MG63 (cell line): Measurements from ENCODE around the gene LGMN. TPM values are rescaled to one million over a fixed set of nuclear protein-coding genes. Genes with fewer than 3 reads are reported as not detected.
A peak's percentile ranks its signal among the peaks of the same experiment; 100 is the strongest.
"Not testable (repeated sequence)": the region's sequence is repeated elsewhere in the genome, so short reads cannot be mapped to it uniquely, and the experiment has no call there.

Source experiments
- DNase-seq: peaks from one replicate; pipeline ENCODE4 v3.0.0-alpha.2; 2020
- H3K27me3 ChIP-seq: fragments of 250-450 bp; sonication (Bioruptor Pico); 2 replicates; pipeline ENCODE4 v1.5.1; 2020; ENCODE audit warnings: mild to moderate bottlenecking, moderate library complexity
- H3K36me3 ChIP-seq: fragments of 250-450 bp; sonication (Bioruptor Pico); 2 replicates; pipeline ENCODE4 v1.5.1; 2020; ENCODE audit warnings: mild to moderate bottlenecking, moderate library complexity
- H3K4me3 ChIP-seq: fragments of 250-450 bp; sonication (Bioruptor Pico); 2 replicates; pipeline ENCODE4 v1.5.1; 2020; ENCODE audit warnings: mild to moderate bottlenecking, moderate library complexity
- H3K9me3 ChIP-seq: fragments of 250-450 bp; sonication (Bioruptor Pico); 2 replicates; pipeline ENCODE4 v1.5.1; 2020; ENCODE audit warnings: mild to moderate bottlenecking, moderate library complexity
- total RNA-seq: library from RNA; depleted of rRNA; stranded (reverse); fragments of >200 nt; shearing (Covaris generic); gene quantifications from 2 replicates; pipeline ENCODE4 v1.2.3, GENCODE V29; 2014; ENCODE audit warnings: low replicate concordance; rRNA removed

The LGMN gene
- 31.4 and 41.9 TPM in 2 replicates for total RNA-seq

DNA sequence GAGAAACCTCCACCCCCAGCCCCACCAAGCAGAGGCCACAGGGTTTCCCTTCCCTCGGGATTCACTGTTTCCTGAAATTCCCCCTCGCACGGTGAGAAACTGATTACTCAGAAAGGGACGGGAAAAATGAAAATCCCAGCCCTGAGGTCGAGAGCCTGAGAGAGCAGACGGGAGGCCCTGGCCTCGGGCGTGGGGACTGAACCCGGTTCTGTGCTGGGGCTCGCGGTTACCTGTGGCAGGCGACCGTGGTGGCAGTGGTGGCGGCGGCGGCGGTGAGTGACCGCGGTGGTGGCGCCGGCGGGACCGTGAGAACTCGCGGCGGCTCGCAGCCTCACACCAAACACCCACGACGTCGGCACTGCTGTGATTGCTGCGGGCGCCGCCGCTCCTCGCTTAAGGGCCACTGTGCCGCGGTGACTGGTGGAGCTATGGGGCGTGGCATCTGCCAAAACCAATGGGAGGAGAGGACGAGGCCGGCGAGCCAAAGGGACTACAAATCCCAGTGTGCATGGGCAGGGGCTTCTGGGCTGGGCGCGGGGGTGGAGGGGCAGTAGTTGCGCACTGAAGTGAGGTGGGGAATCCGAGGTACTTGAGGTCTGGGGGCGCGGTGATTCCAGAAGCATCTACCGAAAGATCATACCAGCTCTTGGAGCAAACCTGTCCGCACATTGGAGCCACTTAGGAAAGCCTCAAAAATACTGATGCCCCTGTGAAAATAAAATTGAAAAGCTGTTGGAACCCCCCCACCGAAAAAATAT lies at the start of gene LGMN:
Gene LGMN, minus strand, starts transcription at position 369 of the 758 bp plus-strand sequence. CDS start 15,841 bp downstream, outside the sequence.
- Histone ChIP-seq H3K27me3 (no peaks in the 10 kb centered on the region), H3K36me3 (no peaks in the 10 kb centered on the region), H3K9me3 (no peaks in the 10 kb centered on the region), H3K4me3 (peak within 1 kb of the TSS; percentile 79)
- DNase-seq = peak; percentile 90

DNA sequence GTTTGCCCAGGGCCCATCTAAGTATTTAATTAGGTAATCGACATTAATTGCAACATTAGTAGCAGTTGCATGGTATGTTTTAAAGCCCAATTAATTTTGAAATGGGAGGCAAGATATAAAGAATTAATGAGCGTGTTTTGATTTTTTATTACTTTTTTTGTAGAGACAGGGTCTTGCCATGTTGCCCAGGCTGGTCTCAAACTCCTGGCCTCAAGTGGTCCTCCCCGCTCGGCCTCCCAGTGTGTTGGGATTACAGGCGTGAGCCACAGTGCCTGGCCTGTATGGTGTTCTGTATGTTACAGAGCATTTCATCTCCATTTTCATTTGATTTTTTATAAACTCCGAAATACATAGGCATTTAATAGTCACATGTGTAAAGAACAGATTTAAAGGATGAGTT lies 46.5 kb upstream of the LGMN start:
- no peak for DNase-seq
- peak overlapping the region; percentile 87 for H3K4me3 ChIP-seq
- H3K9me3 ChIP-seq = no peaks in the 10 kb centered on the region
- peaks cover 14% of the 10 kb centered on the region for H3K36me3 ChIP-seq
- H3K27me3 ChIP-seq = no peaks in the 10 kb centered on the region

DNA sequence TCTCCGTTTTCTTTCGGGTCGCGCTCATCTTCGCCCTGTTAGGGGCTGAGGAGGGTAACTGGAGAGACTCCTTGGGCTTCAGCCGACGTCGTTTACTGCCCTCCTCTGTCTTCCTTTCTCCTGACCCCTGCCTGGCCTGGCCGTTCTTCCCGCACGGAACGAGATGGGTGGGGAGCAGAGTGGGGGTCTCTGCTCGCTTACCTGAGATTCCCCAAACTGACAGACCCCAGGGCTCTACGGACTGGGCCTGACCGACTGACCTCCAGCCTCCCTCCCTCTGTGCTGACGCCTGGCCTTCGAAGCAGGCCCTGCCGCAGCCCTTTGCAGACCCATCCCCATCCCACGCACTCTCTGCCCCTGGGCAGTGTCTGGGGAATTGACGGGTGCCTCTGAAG lies 46.1 kb upstream of the LGMN start:
- Histone ChIP-seq H3K9me3 (0 out of 2 replicates have a peak, but pooled peaks cover 1% of the 10 kb centered on the region), H3K27me3 (no peaks in the 10 kb centered on the region), H3K4me3 (peak overlapping the region; percentile 87), H3K36me3 (peaks cover 11% of the 10 kb centered on the region)
- peak; percentile 18 for DNase-seq

DNA sequence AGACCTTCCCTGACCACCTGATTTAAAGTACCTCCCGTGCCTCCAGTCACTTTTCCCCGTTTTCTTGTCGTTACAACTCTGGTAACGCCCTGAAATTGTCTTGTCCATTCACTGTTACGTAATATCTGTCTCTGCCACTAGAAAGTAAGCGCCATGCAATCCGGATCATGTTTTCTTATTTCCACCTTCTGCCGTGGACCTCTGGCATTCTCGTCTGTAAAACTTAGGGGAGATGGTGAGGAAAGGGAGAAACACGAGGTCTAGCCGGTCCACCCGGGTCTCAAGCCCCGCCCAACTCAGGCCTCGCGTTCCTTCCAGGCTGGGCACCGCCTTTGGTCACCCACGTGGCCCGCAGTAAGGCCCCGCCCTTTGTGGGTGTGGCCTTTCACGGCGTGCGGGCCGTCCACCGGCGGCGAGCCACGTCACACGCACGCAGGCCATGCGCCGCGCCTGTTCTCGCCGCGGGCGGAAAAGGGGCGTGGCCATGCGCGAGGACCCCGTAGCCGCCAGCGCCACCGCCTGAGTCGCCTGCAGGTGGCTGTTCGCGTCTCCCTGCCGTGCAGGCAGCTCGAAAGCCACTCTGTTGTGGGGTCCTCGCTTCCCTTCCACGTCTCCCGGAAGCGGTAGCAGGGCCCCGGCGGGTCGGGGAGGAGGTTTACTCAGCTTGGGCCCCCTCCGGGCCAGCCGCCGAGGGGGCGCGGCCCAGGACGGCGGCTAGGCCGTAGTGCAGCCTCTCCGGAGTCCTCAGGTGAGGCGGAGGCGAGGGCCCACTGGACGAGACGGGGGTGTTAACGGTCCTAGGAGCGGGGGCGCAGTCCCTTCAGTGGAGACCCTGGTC lies 45.5 kb upstream of the LGMN start, which contains the start of gene GOLGA5:
Gene GOLGA5, plus strand, starts transcription at position 597 of the 838 bp plus-strand sequence. CDS start 3,133 bp downstream, outside the sequence.
- peaks cover 11% of the 10 kb centered on the region for H3K36me3 ChIP-seq
- H3K4me3 ChIP-seq = peak within 1 kb of the TSS; percentile 87
- DNase-seq = peak; percentile 93
- no peaks in the 10 kb centered on the region for H3K27me3 ChIP-seq
- peaks cover 4% of the 10 kb centered on the region; the same call in 1 of the 2 replicates for H3K9me3 ChIP-seq

DNA sequence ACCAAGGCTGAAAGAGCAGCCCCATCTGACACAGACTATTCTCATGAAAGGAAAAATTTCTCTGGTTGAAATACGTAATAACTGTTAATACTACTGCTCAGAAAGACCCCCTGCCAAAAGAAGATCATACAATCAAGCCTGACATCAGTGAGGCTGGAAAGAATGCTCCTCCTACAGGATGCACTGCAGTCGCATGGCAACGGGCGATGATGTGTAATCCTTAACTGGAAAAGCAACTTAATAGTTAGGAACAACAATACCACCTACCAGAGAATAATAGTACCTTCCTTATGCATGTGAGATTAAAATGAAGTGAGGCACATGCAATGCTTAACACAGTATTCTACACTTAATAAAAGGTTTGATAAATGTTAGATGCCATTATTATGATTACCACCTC lies 44.5 kb upstream of the LGMN start:
- peaks cover 5% of the 10 kb centered on the region for H3K36me3 ChIP-seq
- DNase-seq = no peak

DNA sequence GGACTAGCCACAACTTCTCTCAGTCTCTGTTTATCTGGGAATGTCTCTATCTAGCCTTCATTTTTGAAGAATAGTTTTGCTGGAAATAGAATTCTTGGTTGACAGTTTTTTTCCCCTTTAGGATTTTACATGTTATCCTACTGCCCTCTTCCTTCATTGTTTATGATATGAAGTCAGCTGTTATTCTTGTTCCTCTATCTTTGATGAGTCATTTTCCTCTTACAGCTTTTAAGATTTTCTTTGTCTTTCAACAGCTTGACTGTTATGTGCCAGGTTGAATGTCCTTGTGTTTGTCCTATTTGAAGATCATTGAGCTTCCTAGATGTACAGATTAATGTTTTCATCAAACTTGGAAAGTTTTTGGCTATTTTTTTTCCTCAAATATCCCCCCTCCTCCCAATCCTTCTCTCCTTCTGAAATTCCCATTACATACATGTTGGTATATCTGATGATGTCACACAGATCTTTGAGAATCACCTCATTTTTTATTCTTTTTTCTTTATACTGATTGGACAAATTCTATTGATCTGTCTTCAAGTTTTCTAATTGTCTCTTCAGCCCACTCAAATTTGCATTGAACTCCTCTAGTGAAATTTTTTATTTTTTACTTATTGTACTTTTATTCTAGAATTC lies 41.1 kb upstream of the LGMN start:
- DNase-seq = no peak
- Histone ChIP-seq H3K36me3 (no peaks in the 10 kb centered on the region), H3K27me3 (no peaks in the 10 kb centered on the region), H3K9me3 (peaks cover 6% of the 10 kb centered on the region; the same call in 1 of the 2 replicates), H3K4me3 (no peak overlapping the region)

More for the DNA sequence above, 44.5 kb upstream of the LGMN start:
- Histone ChIP-seq H3K27me3 (no peaks in the 10 kb centered on the region), H3K9me3 (peaks cover 6% of the 10 kb centered on the region; the same call in 1 of the 2 replicates), H3K4me3 (no peak overlapping the region)

DNA sequence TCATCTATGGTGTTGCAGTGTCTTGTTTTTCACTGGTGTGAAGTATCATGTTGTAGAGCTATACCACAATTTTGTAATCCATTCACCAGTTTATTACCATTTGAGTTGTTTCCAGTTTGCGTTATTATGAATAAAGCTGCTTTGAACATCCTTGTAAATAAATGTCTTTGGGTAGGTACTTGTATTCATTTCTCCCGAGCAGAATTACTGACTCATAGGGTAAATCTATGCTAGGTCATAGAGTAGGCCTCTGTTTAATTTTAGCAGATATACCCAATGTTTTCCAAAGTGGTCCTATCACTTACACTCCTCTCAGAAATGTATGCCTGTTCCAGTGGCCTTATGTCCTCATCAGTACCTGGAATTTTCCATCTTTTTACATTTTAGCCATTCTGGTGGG lies 39.1 kb upstream of the LGMN start:
- Histone ChIP-seq H3K4me3 (no peak overlapping the region), H3K36me3 (no peaks in the 10 kb centered on the region), H3K27me3 (no peaks in the 10 kb centered on the region), H3K9me3 (peaks cover 6% of the 10 kb centered on the region; the same call in 1 of the 2 replicates)
- DNase-seq = no peak

DNA sequence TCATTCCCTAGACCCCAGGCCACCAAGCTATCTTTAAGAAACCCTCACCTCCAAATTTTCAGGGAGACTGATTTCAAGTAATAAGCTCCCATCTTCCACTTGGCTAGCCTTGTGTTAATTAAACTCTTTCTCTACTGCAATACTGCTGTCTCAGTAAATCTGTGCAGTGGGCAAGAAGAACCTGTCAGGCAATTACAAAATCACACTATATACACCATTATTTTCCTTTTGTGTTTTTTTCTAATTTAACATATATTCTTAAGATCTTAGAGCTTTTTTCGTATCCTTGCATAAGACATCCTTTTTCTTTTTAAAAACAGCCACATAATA lies 38.0 kb upstream of the LGMN start:
- H3K4me3 ChIP-seq = no peak overlapping the region
- H3K27me3 ChIP-seq = no peaks in the 10 kb centered on the region
- H3K9me3 ChIP-seq = peaks cover 6% of the 10 kb centered on the region; the same call in 1 of the 2 replicates
- no peak for DNase-seq
- no peaks in the 10 kb centered on the region for H3K36me3 ChIP-seq

DNA sequence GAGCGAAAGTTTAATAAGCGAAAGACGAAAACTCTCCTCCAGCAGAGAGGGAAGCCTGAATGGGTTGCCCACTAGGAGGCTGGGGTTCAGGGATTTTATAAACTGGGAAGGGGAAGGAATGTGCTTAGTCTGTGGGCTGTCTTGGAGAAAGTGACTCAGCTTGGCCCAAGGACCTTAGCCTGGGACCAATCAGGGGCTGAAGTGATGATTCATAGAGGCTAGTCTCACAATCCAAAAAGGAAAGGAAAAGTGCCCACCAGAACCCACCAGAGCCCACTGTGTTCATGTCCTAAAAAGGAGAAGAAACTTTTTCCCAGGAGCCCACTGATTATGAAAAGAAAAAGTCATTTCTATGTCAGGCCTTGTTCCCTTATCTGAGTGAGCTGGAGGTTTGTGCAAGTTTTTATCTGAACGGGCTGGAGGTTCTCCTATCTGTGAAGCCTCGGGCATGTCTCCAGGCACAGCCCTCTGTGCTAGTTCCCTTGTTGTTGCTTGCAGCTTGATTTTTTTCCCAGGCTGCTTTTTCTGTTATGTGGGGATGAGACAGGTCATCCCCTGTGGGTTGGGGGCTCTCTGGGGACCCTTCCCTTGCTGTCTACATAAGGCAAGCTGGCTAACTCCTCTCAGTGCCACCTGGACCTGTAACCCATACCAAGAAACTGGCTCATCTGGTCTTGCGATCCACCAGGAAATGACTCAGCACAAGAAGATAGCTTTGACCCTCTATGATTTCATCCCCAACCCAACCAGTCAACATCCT lies 37.4 kb upstream of the LGMN start:
- H3K27me3 ChIP-seq = no peaks in the 10 kb centered on the region
- H3K36me3 ChIP-seq = no peaks in the 10 kb centered on the region
- H3K9me3 ChIP-seq = peaks cover 6% of the 10 kb centered on the region; the same call in 1 of the 2 replicates
- peak; percentile 17 for DNase-seq
- no peak overlapping the region for H3K4me3 ChIP-seq

DNA sequence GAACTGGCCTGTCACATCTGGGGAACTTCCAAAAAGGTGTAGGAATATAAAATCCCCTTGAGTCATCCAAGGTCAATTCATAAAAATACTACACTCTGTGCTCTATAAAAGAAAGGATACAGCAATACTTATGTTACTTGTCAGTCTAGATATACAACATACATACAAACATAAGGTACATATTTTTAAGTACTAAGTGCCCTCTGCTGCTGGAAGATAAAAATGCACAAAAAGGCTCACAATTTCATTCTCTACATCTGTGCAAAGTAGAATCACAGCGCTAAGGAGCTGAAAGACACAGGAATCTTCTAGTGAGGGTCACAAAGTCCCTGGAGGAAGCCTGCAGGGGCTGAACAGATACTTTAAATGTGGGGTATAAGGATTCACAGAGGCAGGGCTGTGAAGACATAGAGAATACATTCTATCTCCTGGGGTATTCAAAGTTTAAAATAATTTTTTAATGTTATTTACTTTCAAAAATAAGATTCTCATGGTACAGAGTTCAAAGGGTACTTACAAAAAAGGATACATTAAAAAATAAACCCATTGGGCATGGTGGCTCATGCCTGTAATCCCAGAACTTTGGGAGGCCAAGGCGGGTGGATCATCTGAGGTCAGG lies 35.5 kb upstream of the LGMN start:
- H3K9me3 ChIP-seq = peaks cover 2% of the 10 kb centered on the region; the same call in 1 of the 2 replicates
- no peaks in the 10 kb centered on the region for H3K36me3 ChIP-seq
- H3K27me3 ChIP-seq = no peaks in the 10 kb centered on the region
- no peak overlapping the region for H3K4me3 ChIP-seq
- no peak for DNase-seq

DNA sequence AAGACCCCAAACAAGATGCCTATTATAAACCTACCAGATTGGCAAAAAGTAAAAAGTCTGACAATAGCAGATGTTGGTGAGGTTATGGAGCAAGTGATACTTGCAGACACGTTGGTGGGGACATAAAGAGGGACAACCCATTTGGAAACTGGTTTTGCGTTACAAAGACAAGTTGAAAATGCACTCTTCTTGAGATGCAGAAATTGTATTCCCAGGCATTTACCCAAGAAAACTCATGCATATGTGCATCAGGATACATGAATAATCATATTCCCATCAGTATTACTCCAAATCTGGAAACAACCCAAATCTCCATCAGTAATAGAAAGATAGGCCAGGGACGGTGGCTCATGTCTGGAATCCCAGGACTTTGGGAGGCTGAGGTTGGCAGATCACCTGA lies 32.9 kb upstream of the LGMN start:
- DNase-seq = no peak
- Histone ChIP-seq H3K27me3 (no peaks in the 10 kb centered on the region), H3K9me3 (no peaks in the 10 kb centered on the region)

DNA sequence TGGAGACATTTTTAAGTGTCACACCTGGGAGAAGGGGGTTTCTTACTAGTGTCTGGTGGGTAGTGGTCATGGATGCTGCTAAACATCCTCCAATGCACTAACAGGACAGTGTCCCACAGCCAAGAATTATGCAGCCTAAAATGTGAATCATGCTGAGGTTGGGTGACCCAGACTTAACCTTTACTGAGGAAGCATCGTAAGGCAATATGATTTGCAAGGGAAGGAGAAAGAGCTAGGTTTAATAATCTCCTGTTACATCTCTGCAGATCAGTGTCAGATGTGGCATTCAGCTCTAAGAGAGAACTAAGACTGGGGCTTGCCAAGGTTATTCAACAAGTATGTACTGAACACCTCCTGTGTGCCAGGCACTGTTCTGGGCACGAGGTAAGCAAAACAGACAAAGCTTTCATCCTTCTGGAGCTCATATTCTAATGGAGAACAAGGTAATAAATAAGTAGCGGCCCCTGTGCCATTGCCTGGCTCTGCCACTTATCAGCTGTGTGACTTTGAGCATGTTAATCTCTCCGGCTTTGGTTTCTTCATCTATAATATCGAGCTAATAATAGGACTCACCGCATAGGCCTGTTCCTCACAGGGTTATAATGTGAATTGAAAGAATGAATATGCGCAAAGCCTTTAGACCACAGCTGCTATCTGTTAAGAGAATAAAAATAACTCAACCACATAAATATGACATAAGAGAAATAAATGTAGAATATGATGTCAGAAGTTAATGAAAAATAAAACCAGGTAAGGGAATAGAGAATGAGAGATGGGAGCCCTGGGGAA lies 32.2 kb upstream of the LGMN start:
- no peaks in the 10 kb centered on the region for H3K36me3 ChIP-seq
- peak; percentile 3 for DNase-seq
- no peaks in the 10 kb centered on the region for H3K27me3 ChIP-seq
- H3K9me3 ChIP-seq = no peaks in the 10 kb centered on the region
- no peak overlapping the region for H3K4me3 ChIP-seq

More for the DNA sequence above, 32.9 kb upstream of the LGMN start:
- no peak overlapping the region for H3K4me3 ChIP-seq
- no peaks in the 10 kb centered on the region for H3K36me3 ChIP-seq

DNA sequence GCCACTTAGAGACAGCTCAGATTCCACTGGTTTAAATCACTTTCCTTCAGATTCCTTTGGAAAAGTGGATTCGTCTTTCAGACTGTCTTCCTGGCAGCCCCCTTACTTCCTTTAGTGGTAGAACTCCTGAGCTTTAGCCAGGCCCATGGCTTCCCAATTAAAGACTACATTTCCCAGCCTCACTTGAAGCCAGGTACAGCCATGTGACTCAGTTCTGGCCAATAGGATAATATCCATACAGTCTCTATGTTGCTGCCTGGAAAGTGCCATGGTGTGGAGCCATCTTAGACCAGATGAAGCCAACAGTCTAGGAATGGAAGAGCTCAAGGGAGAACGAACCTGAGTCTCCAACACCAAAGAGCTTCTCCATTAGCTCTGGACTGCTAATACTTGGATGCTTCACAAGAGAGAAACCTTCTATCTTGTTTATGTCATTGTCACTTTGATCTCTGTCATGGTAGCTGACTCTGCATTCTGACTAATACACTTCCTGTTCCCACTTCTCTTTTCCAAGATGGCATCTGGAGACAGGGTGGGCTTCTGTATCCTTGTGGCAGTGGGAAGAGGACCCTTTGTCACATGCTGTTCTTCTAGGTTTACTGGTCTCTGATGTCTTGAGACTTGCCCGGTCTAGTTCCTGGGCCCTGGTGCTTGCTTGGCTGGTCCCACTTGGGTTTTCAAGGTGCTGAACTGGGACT lies 30.6 kb upstream of the LGMN start:
- H3K9me3 ChIP-seq, H3K36me3 ChIP-seq, H3K4me3 ChIP-seq, DNase-seq, H3K27me3 ChIP-seq: not testable (repeated sequence)

DNA sequence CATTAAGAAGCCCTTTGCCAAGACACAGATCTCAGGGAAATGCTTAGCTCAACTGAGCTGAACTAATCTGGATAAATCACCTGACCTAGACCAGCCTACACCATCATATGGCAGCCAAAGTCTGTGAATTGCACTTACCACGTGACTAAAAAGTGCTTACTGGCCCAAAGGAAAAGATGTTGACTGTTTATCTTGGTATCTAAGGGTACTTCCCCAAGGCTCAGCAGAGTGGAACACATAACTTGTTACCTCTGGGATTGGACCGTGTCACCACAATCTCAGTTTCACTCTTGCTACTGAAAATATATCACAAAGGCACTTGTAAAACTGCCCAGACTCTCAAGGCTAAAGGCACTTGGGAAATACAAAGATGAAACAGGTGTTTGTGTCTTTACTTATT lies 26.9 kb upstream of the LGMN start:
- not testable (repeated sequence) for H3K4me3 ChIP-seq, DNase-seq, H3K27me3 ChIP-seq, H3K9me3 ChIP-seq, H3K36me3 ChIP-seq

DNA sequence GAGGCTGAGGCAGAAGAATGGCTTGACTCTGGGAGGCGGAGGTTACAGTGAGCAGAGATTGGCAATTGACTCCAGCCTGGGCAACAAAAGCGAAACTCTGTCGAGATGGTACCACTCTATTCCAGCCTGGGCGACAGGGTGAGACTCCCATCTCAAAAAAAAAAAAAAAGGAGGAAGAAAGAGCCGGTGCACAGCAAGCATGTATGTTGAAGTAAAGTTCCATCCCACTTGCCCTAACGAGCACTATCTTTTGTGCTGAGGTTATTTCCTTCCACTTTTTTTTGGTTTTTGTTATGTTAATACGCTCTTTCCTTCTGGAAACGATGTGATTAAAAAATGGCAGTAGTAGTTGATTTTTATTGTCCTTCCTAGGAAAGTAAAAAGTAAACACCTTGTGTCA lies 26.1 kb upstream of the LGMN start:
- Histone ChIP-seq H3K9me3 (no peaks in the 10 kb centered on the region), H3K4me3 (no peak overlapping the region)

More for the DNA sequence above, 26.1 kb upstream of the LGMN start:
- H3K36me3 ChIP-seq = no peaks in the 10 kb centered on the region
- no peak for DNase-seq
- H3K27me3 ChIP-seq = no peaks in the 10 kb centered on the region
